Endothelial cell of umbilical vein (primary cell): ENCODE measurements around the gene CEP250. TPM values are rescaled to one million over a fixed set of nuclear protein-coding genes. Genes with fewer than 3 reads are reported as not detected.

Experiments used
- BruUV-seq: library from RNA; stranded (reverse); fragments of 400-500 nt; replicated peaks from 2 replicates; lab custom pipeline; 2021; lab: Mats Ljungman, UMichigan
- CTCF ChIA-PET: fragments of 300-600, 350-600 bp; sonication (Branson Sonifier 250); formaldehyde crosslinking; loops from one replicate; lab custom pipeline; 2021; ENCODE audit warnings: antibody characterized with exemption, inconsistent platforms; lab: Charles Lee
- POLR2A ChIA-PET: fragments of 300-600, 350-600 bp; sonication (Branson Sonifier 250); formaldehyde crosslinking; loops from one replicate; lab custom pipeline; 2021; ENCODE audit warnings: antibody characterized with exemption, inconsistent platforms; lab: Charles Lee
- DNase-seq: peaks from one replicate; pipeline ENCODE4 v3.0.0-alpha.2; 2011; ENCODE audit warnings: low read depth, low spot score
- FAIRE-seq: peaks from 2 replicates; lab custom pipeline; 2011; peaks lifted over from hg19 to GRCh38; lab: Jason Lieb, UNC
- H2AFZ ChIP-seq: 2 replicates; pipeline ENCODE4 v1.6.0; 2012; ENCODE audit warnings: low read depth, low read length, control low read depth, inconsistent platforms
- H3K27ac ChIP-seq: 2 replicates; pipeline ENCODE4 v1.5.1; 2011; ENCODE audit warnings: low read depth, mild to moderate bottlenecking, control low read depth, low read length, moderate library complexity; ENCODE audit not compliant: insufficient read depth
- H3K27me3 ChIP-seq, 2 experiments: 2 replicates each; pipeline versions ENCODE4 v1.6.0 to v1.6.1; 2011; ENCODE audit warnings: low read length in 2 of 2, mixed read lengths in 1 of 2; ENCODE audit not compliant: control insufficient read depth in 2 of 2, insufficient read depth in 2 of 2
- H3K36me3 ChIP-seq, 2 experiments: 2 replicates in 1 of 2; 3 replicates in 1 of 2; pipeline ENCODE4 v1.5.1; 2011; ENCODE audit warnings: low read length in 2 of 2, mild to moderate bottlenecking in 1 of 2, moderate library complexity in 1 of 2; ENCODE audit not compliant: control insufficient read depth in 2 of 2, insufficient read depth in 2 of 2; ENCODE audit errors: extremely low read depth in 1 of 2
- H3K4me1 ChIP-seq: 3 replicates; pipeline ENCODE4 v1.5.1; 2011; ENCODE audit warnings: mild to moderate bottlenecking, low read length; ENCODE audit not compliant: control insufficient read depth, insufficient read depth; ENCODE audit errors: extremely low read depth
- H3K4me2 ChIP-seq: 2 replicates; pipeline ENCODE4 v1.6.1; 2011; ENCODE audit warnings: low read length, control low read depth, mixed read lengths; ENCODE audit not compliant: insufficient read depth
- H3K4me3 ChIP-seq, 3 experiments: fragments of 200-600 bp in 1 of 3; sonication (generic), shearing (Covaris generic) in 1 of 3; replicated peaks in 1 of 3; 2 replicates each; pipeline ENCODE4 v1.5.1; 2011 to 2016; ENCODE audit warnings: control low read depth in 3 of 3, low read length in 3 of 3, mild to moderate bottlenecking in 2 of 3, inconsistent platforms in 1 of 3, low read depth in 1 of 3, moderate library complexity in 1 of 3; ENCODE audit not compliant: insufficient read depth in 1 of 3
- H3K79me2 ChIP-seq: 2 replicates; pipeline ENCODE4 v1.6.0; 2012; ENCODE audit warnings: low read length, inconsistent platforms; ENCODE audit not compliant: control insufficient read depth, insufficient read depth
- H3K9ac ChIP-seq: replicated peaks from 2 replicates; pipeline ENCODE3; 2011; ENCODE audit warnings: low read length, control low read depth; ENCODE audit not compliant: insufficient read depth; ENCODE audit errors: extremely low read depth
- H3K9me1 ChIP-seq: replicated peaks from 3 replicates; pipeline ENCODE4 v1.6.0; 2011; ENCODE audit warnings: mild to moderate bottlenecking, low read length; ENCODE audit not compliant: control insufficient read depth, insufficient read depth; ENCODE audit errors: extremely low read depth
- H3K9me3 ChIP-seq: replicated peaks from 2 replicates; pipeline ENCODE4 v1.5.1; 2012; ENCODE audit warnings: low read length, inconsistent platforms; ENCODE audit not compliant: control insufficient read depth, insufficient read depth
- H4K20me1 ChIP-seq: replicated peaks from 2 replicates; pipeline ENCODE3; 2011; ENCODE audit warnings: mild to moderate bottlenecking, low read length; ENCODE audit not compliant: control insufficient read depth, insufficient read depth; ENCODE audit errors: extremely low read depth
- CTCF ChIP-seq, 2 donors: IDR thresholded peaks; 1 replicate in 1 of 2; 2 replicates in 1 of 2; pipeline ENCODE4 v1.5.1; 2011; ENCODE audit warnings: low read length in 2 of 2, mild to moderate bottlenecking in 2 of 2, moderate library complexity in 2 of 2, control low read depth in 1 of 2, inconsistent platforms in 1 of 2, low read depth in 1 of 2; ENCODE audit not compliant: insufficient read depth in 1 of 2; ENCODE audit errors: extremely low read depth in 1 of 2
- EZH2 ChIP-seq: IDR thresholded peaks from 2 replicates; pipeline ENCODE4 v1.6.1; 2012; ENCODE audit warnings: borderline replicate concordance, low read depth, mild to moderate bottlenecking, moderate library complexity, low read length, inconsistent platforms; ENCODE audit not compliant: severe bottlenecking
- FOS ChIP-seq: IDR thresholded peaks from 2 replicates; pipeline ENCODE4 v1.6.1; 2011; ENCODE audit warnings: mild to moderate bottlenecking, low read length, moderate library complexity, borderline replicate concordance; ENCODE audit not compliant: insufficient read depth
- GATA2 ChIP-seq: IDR thresholded peaks from 2 replicates; pipeline ENCODE4 v1.7.0; 2011; ENCODE audit warnings: low read depth, mild to moderate bottlenecking, moderate library complexity, mixed read lengths, low read length; ENCODE audit not compliant: insufficient read length, insufficient read depth
- JUN ChIP-seq: IDR thresholded peaks from 2 replicates; pipeline ENCODE4 v1.6.1; 2011; ENCODE audit warnings: borderline replicate concordance, low read depth; ENCODE audit not compliant: insufficient read length, insufficient read depth
- MAX ChIP-seq: IDR thresholded peaks from 2 replicates; pipeline ENCODE4 v1.6.1; 2011; ENCODE audit not compliant: insufficient read depth, insufficient read length
- MYC ChIP-seq: IDR thresholded peaks from one replicate; pipeline ENCODE4 v1.6.1; 2011; ENCODE audit warnings: mild to moderate bottlenecking, low read depth, low read length
- POLR2A ChIP-seq: IDR thresholded peaks from 2 replicates; pipeline ENCODE4 v1.6.1; 2012; ENCODE audit warnings: low read depth, mild to moderate bottlenecking, control low read depth, low read length
- POLR2AphosphoS5 ChIP-seq: IDR thresholded peaks from 2 replicates; pipeline ENCODE4 v1.6.1; 2012; ENCODE audit warnings: low read depth, mild to moderate bottlenecking, control low read depth, low read length, moderate library complexity; ENCODE audit not compliant: insufficient read depth
- dilution Hi-C: fragments of 300-500 bp; cut with MboI; formaldehyde crosslinking; loops from one replicate; pipeline ENCODE4 v1.15.0; 2019; ENCODE audit warnings: low sequenced_read_pairs; ENCODE audit not compliant: extremely low pct_ligation_motif_present
- intact Hi-C: fragments of 100-400 bp; cut with micrococcal nuclease; formaldehyde crosslinking; loops from one replicate; pipeline ENCODE4 v1.10.0; 2022
- polyA plus RNA-seq, 4 experiments: library from polyadenylated mRNA; depleted of rRNA in 3 of 4; stranded (reverse) in 3 of 4; unstranded in 1 of 4; fragments of >200 nt; gene quantifications; 2 replicates each; pipeline versions ENCODE4 v1.2.1 to v1.2.3, GENCODE V29; 2011 to 2012; ENCODE audit warnings: missing spikeins in 1 of 4
- total RNA-seq: library from RNA; stranded (reverse); gene quantifications from 2 replicates; pipeline ENCODE4 v1.2.3, GENCODE V29; 2021

The CEP250 gene
- total and polyA plus RNA-seq, 2 donors (not counting 3 experiments of a cell fraction or from before 2014, with no cell fraction given): 5.3 to 58.9 TPM

GRCh38 chr20:35408270-35408669, 47.1 kb upstream of the CEP250 start:
- H3K27me3 ChIP-seq: no peaks in the 10 kb centered on the region
- POLR2A ChIA-PET: no interaction called here
- dilution Hi-C loops: no loop called here

GRCh38 chr20:35409542-35409941, 45.9 kb upstream of the CEP250 start:
- FAIRE-seq: no peak

More at GRCh38 chr20:35408270-35408669, 47.1 kb upstream of the CEP250 start:
- CTCF ChIA-PET: interaction anchor here (1.1 kb wide), 1 partner anchor 12 kb away, joined by 3 read pairs; no protein-coding TSS in a partner anchor
- no peak for FAIRE-seq
- Histone ChIP-seq H3K9ac (no peak overlapping the region), H2AFZ (no peak overlapping the region), H4K20me1 (no peaks in the 10 kb centered on the region), H3K4me1 (peaks cover 8% of the 10 kb centered on the region), H3K27ac (no peak overlapping the region), H3K4me3 (no peak overlapping the region), H3K9me1 (no peaks in the 10 kb centered on the region), H3K36me3 (peaks cover 0 to 2% of the 10 kb centered on the region in 2 experiments), H3K9me3 (no peaks in the 10 kb centered on the region), H3K79me2 (peaks cover 33% of the 10 kb centered on the region), H3K4me2 (no peak overlapping the region)
- intact Hi-C loops: no loop called here
- no TSS peak for BruUV-seq
- DNase-seq: no peak
- TF ChIP-seq GATA2: no peak

More at GRCh38 chr20:35409542-35409941, 45.9 kb upstream of the CEP250 start:
- Histone ChIP-seq H3K9me3 (no peaks in the 10 kb centered on the region), H2AFZ (no peak overlapping the region), H3K27me3 (no peaks in the 10 kb centered on the region), H3K79me2 (peaks cover 31% of the 10 kb centered on the region), H3K36me3 (peaks cover 0 to 2% of the 10 kb centered on the region in 2 experiments), H3K9me1 (no peaks in the 10 kb centered on the region), H3K4me3 (no peak overlapping the region), H3K27ac (no peak overlapping the region), H4K20me1 (no peaks in the 10 kb centered on the region), H3K4me2 (no peak overlapping the region), H3K4me1 (peaks cover 8% of the 10 kb centered on the region), H3K9ac (no peak overlapping the region)
- BruUV-seq: no TSS peak
- ChIA-PET CTCF (no interaction called here), POLR2A (no interaction called here)
- TF ChIP-seq CTCF (IDR thresholded peaks at IDR 0.05; ENCODE audit: extremely low read depth in 1 of 2, insufficient read depth in 1 of 2, low read depth in 1 of 2, low read length in 2 of 2) (no peak), JUN (no peak), FOS (no peak), GATA2 (no peak), MYC (no peak), POLR2AphosphoS5 (no peak), EZH2 (no peak), POLR2A (no peak), MAX (no peak)
- dilution Hi-C loops (no loop called here), intact Hi-C loops (no loop called here)
- no peak for DNase-seq
